NCI-H1930 (cell line): ENCODE results near the gene KCNIP2.

Experiments
- DNase-seq, 2 experiments: peaks; one replicate each; lab custom pipeline; 2025; lab: John Stamatoyannopoulos, UW

The KCNIP2 gene

DNA sequence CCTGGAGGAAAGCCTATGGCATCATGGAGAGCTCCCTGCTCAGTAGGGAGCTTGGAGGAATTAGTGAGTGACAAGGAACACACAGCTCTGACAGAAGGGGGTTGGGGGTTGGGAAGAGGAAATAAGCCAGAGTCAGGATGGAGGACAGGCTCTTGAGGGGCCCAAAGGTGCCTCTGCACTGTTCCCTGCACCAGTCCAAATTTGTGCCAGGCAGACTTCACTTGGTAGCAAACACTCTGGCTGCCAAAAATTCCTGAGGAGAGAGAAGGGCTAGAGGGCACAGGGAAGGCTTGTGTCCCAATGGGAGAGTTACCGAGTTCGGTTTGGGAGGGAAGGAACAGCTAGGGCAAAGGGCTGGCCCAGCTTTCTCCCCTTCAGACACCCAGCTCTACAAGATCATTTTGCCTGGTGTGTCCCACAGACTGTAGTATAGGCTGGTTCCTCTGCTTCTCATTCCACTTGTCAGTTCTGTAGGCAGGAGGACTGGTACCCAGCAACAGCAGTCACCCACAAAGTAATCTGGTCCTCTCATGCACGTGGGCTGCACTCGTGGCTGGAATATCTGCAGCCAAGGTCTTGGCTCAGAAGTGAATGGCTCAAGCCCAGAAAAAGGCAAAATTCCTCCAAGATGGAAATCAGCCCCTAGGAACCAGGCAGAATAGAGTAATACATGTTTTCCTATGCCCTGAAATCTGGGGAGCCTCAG, 8.0 kb upstream of the KCNIP2 start:
- DNase-seq: no peak

DNA sequence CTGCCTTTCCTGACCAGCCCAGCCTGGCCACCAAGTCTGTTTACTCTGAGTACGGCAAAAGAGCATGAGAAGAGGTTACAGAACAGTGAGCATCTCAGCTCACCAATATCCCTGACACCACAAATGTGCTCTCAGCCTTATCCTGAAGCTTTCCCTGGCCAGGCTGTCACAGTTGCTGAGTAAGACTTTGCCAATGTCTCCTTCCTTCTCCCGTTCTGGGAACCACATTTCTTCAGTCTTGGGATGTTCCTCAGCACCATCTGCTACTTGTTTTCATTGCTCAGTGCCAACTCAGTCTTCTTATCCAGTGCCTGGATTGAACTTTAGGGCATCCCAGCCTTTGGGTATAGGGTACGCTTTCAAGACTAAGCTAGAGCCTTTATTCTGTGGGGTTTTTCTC, 7.1 kb upstream of the KCNIP2 start:
- no peak for DNase-seq

DNA sequence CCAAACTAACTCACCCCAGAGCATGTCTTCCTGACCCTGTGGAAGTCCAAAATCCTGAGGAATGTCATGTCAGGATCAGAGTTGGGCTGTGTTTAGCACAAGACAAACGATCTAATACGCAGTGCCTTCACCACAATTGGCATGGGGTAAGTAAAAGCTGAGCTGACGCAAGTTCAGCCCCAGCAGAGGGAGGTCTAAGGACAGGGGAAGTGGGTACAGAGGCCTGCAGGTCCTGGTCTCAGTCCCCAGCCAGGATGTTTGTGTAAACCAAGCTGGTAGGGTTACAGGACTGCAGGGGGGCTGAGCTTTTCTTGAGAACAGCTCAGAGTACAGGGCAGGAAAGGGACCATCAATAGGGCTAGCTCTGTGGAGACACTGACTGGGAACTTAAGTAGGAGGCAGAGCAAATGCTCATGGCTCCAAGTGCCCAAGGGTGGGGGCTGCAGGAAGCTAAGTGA, 5.3 kb upstream of the KCNIP2 start:
- no peak for DNase-seq

DNA sequence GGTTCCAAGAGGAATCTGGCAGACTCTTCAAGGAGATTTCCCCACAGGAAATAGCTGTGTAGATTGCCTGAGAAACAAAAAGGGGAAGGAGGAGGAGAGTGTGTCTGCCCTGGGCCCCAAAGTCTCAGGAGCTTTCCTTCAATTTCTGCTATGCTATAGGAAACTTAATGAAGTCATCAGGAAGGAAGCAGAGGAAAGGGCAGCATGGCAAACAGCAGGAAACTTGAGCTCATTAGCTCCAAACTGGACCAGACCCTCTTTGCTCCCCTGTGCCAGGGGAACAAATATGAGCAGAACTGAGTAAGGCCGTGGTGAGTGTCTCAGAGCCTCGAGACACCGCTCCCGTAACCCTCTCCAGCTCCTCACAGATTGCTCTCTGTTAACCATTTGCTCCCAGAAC, 4.8 kb upstream of the KCNIP2 start:
- no peak for DNase-seq

DNA sequence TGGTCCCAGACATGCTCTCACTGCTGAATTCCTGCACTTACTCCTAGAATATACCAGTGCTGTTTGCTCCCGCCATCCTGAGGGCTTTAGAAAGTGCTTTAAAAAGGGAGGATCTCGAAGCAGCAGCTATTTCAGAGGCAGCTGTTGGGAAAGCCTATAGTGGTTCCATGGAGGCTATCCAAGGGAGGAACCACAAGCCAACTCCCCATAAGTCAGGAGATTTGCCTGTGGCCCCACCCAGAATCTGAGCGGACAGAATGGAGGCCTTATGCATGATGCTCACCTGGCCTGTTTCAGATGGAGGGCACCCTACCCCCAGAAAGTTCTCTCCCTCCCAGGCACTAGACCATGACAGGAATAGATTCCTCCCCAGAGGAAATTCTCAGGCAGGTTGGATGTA, 2.3 kb upstream of the KCNIP2 start:
- no peak for DNase-seq

DNA sequence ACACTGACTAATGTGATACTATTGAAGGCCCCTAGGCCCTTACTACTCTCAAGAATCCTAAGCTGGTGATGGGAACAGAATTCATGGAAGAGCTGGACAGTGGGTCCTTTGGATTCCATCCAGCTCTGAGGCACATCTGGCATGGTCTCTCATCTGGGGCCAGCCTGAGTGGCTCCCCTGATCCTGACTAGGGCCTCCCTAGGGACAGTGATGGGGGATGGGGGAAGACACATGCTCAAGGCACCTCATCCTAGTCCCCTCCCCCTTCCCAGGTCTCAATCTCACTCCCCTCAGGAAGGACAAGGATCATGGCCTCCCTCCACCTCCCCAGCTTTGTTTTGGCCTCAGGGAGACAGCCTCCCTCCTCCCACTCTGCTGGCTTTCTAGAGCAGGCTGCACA, 1.8 kb downstream of the KCNIP2 start:
- no peak for DNase-seq

DNA sequence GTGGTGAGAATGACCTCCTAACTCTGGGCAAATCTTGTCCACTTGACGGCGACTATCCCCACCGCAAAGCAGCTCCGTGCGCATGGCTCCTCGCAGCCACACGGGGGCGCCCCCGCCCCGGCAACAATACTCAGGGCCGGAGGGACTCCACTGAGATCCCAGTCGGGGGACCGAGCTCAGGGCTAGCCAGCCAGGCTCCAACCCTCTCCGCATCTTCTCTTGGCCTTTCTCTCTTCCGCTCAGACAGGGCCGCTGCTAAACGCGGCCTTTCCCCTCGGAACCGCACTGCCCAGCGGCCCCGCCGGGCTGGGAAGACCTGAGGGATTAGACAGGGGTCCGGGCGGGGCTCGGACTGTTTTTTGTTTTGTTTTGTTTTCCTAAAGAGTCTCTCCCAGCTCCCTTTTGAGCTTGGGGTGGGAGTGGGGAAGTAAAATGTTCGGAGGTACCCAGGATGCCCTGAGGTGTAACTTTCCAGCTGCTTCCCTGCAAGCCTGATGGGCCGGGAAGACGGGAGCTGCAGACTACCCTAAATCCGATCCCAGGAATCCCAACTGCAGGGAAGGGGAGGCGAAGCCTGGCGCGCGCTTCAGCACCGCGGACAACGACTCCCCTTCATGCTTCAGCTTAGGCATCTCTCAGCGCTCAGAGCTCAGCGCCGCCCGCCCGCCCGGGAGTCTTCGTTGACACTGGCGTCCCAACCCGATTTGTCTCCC, 2.7 kb downstream of the KCNIP2 start:
- peak; percentile 18 to 60 for DNase-seq

DNA sequence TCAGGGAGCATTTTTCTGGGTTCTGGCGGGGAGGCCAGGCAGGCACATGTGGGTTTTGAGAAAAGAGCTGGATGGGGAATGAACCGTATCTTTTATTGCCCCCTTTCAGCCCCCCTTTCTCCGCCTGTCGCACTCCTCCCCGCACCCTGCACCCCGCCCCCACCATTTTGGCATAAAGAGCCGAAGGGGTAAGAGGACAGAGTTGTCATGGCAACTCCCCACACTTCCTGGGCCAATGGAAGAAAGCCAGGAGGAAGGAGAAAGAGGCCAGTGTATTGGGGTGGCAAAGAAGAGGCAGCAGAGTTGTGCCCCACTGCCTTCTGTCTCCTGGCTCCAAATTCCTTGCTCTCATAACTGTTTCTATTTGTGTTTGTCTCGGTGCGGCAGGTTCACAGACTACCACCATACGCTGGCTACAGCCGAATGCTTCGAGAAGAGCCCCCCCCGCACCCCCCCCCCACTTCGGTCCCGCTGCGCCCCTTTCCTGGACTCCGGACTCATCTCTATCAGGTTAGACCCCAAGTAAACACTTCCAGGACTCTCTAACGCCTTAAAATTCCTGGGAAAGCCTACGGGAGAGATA, 3.4 kb downstream of the KCNIP2 start:
- no peak for DNase-seq

DNA sequence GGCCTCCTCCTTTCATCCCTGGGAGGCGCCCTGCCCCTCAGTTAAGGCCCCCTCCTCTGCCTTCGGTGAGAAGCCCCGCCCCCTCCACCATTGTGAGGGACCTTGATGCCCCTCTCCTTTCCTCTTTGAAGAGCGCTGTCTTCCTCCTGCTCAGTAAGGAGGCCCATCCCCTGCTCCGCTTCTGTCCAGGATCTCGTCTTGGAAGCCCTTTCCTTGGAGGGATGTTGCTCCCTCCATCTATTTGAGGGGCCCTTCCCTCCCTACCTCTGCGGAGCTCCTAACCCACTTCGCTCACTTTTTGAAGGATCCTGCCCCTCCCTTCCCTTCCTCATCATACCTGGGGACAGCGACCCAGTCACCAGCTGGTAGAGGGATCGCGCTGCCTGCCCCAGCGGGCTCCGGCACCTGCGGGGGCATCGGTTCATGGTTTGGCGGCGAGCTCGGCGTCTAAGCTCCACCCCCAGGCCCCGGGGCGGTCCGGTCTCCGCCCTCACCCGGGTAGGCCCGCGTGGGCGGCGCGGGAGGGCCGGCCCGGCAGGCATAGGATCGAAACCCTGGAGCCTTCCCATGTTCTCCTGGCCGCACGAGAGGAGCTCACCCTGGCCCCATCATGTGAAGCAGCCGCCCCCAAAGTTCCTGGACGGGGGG, 4.1 kb downstream of the KCNIP2 start:
- peak in 1 of 2 experiments; percentile 17 for DNase-seq

DNA sequence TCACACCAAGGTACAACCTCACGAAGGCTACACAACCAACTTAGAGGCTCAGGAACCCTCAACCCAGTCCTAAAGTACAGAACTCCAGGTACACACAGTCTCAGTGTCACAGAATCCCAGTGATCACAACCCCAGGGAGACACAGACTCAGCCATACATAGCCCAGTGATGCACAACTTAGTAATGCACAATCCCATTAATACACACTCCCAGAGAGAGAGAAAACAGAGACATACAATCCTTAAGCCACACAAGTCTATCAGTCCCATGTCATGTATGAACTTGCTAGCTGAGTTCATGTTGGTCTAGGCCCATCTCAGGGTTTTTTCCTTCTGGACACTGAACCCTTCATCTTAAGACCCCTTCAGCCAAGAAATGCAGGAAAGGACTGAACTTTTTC, 4.6 kb downstream of the KCNIP2 start:
- no peak for DNase-seq

DNA sequence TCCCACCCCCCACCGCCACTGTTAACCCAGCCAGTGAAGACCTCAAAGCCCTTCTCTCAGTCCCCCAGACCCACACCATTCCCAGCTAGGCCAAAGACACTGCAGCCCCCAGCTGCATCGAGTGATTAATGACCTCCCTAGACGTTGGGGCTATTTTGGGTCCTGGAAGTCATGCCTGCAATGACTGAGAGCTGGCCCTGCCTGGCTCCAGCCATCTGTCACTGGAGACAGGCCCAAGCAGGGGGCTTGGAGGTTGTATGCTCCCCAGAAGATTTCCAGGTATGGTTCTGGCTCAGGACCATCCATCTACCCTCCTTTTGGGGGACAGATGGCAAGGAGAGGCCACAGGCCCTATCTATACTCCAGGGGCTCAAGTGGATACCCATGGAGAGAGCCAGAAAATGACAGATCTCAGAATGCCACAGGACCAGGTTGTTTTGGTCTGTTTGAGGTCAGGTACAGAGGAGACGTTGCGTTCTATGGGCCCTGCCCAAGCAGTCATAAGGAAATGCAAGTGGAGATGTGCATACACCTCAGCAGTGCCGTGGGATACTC, 5.1 kb downstream of the KCNIP2 start:
- DNase-seq: no peak

DNA sequence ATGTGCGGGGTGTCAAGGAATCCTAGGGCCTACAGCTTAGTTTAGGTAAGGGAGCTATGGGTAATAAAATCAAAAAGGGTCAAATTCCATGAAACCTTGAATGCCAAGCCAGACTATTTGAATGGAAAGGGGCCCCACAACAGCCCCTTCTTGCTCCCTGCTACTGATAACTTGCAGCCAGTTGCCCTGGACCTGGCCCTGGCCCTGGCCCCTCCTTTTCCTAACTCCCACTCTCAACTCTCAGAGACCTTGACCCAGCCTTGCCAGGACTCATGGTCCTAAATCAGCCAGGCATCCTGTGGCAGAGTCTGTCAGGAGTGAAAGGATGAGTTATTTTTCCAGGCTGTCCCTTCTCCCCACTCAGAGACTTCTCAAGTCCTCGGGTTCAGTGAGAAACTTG, 5.9 kb downstream of the KCNIP2 start:
- no peak for DNase-seq

DNA sequence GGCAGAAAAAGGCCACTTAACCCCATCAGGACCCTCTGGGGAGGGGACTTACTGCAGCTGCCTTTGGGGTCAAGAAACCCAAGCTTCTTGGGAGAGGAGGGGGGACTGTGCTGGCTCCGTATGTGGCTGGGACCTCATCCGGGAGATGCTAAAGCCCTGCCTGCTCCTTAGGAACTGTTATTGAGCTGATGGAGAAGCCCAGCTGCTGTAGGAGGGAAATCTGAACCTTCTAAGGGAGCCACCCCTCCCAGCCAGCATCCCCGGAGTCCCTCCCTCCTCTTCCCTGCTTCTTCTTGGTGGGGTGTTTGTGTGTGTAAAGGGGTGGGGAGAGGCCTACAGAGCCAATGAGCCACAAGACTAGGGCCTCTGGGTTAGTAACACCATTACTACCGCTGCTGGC, 8.2 kb downstream of the KCNIP2 start:
- no peak for DNase-seq

DNA sequence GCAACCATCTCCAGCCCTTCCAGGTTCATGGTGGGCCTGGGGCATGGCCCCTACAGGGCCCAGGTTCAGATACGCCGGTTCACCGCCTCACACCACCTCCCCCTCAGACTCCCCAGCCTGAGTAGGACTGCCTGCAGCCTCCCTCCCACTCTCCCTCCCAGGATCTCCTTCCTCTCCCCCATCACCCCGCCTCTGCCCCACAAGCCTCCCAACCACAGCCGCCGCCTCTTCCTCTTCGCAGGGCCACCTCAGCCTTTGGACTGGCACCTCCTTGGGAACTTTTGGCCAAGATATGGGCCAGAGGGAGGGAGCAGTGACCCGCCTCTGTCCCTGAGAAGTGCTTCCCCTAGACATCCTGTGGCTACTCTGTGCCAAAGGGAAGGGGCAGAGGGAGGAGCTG, 9.3 kb downstream of the KCNIP2 start:
- DNase-seq: no peak

DNA sequence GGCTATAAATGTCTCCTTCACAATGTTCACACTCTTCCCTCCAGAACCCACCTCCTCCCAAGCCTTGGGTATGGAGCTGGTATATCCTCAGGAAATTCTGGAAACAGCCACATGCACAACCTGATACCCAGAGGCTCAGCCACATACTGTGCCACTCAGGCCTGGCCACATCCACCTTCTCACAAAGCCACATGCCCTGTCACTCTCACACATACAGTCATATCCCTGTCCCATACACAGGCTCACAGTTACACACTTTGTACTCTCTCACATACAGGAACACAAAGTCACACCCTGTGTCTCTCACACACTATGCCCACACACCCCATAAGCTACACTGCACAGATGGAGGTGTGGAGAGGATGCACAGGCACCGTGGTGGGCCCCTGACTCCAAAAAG, 10.1 kb downstream of the KCNIP2 start:
- DNase-seq: no peak

DNA sequence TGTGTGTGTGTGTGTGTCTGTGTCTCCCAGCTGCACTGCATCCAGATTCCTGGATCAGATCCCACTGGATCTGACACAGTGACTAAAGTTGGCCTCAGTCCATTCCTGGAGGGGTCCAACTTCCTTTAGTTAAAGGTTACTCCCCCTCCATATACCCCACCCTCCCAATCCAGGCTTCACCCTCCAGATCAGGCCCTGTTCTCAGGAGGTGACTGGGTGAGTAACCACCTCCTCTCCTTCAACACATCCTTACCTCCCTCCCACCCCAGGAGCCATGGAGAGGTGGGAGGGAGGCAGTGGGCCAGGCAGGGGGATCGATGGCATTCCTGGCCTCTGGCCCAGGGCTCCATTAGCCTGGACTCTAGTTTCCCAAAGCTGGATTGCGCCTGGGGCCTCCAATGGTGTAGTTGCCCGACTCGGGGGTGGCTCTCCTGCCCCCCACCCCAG, 11.3 kb downstream of the KCNIP2 start:
- no peak for DNase-seq

DNA sequence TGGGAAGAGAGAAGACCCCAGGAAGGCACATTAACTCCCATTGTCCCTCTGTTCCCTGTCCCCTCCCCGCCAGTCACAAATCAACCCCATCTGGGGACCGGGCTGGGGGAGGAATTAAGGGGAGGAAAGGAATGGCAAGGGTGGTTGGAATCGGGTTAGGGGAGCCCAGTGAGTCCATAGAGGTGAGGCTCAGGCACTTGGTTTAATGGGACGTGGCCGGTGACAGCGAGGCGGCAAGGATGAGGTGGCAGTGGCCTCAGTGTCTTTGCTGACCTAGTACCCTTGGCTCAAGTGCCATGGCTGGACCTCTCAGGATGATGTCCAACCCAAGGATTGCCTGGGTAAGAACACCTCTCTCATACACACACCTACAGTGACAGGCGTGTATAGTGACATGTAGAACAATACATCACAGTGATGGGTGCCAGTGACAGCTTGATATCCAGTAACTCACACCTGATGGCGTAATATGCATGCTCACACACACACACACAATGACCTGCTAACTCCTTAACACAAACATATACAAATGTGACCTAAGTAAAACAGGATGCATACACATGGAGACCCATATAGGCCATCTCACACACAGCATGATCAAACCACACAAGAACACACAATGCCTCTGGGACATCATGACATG, 12.3 kb downstream of the KCNIP2 start:
- DNase-seq: no peak

DNA sequence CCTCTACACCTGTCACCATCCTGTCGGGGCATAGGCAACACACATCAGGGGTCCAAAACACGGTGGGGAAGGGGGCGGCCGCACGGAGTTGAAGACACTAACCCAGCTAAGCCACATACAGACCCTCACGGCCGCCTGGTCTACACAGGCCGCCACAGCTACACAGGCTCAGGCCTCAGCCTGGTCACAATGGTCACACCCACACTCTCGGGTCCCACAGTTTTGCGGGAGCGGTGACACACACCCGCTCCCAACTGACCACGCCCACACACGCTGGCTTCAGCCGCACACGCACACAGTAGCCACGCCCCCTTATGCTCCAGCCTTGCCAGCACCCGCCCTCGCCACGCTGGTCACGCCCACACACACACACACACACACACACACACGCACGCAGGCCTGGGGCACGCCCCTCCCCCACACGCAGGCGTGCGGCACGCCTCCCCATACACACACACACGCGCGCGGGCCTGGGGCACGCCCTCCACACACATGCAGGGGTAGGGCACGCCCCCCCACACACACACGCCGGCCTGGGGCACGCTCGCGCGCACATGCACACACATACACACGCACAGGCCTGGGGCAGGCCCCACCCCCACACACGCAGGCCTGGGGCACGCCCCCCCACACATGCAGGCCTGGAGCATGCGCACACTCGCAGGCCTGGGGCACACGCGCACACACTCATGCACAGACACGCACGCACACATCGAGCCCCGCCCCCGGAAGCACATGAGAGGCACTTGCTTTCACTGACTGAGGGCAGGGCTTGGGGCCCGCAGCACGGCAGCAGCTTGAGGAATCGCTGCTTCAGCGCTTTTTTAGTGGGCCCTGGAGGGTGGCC, 13.1 kb downstream of the KCNIP2 start:
- peak; percentile 31 to 49 for DNase-seq

DNA sequence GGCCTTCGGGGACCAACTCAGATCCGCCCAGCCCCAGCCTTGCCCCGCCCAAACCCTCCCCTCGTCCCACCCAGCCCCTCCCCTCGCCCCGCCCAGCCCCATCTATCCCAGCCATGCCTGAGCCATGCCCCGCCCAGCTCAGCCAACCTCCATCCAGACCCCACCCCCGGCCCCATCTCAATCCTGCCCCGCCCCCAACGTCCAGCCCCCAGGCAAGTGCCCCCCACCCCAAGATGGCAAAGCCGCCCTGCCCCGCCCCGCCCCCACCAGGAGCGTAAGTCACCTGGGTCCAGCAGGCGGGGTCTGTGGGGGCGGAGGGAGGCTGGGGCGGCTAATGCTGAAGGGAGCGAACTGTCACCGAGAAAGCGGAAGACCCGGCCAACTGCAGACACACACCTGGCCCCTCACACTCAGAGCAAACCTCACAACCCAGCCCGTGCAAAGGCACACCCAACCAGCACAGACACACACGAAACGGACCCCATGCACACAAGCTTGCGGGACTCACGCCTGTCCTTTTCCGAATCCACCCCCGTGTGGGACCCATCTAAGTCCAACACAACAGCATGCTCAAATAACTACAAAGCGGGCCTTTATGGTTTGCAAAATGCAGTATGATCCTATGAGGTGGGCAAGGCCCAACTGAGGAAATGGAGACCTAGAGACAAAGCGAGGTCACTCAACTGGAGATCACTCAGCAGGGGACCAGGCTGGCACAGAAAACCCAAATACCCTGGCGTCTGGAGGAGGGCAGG, 13.9 kb downstream of the KCNIP2 start:
- DNase-seq: no peak
